OCI-LY3 (cell line): Measurements from ENCODE around the gene PTPN5.

Experiments used
- CTCF ChIP-seq: fragments of 200-600, 300-600 bp; sonication (generic); IDR thresholded peaks from 2 replicates; pipeline ENCODE4 v1.5.1; 2014; ENCODE audit warnings: antibody characterized with exemption, low read length, low read depth
- EZH2phosphoT487 ChIP-seq: fragments of 200-600 bp; shearing (Covaris generic); IDR thresholded peaks from 2 replicates; pipeline ENCODE4 v1.6.1; 2018; ENCODE audit warnings: antibody characterized with exemption, mixed run types, low read depth

DNA sequence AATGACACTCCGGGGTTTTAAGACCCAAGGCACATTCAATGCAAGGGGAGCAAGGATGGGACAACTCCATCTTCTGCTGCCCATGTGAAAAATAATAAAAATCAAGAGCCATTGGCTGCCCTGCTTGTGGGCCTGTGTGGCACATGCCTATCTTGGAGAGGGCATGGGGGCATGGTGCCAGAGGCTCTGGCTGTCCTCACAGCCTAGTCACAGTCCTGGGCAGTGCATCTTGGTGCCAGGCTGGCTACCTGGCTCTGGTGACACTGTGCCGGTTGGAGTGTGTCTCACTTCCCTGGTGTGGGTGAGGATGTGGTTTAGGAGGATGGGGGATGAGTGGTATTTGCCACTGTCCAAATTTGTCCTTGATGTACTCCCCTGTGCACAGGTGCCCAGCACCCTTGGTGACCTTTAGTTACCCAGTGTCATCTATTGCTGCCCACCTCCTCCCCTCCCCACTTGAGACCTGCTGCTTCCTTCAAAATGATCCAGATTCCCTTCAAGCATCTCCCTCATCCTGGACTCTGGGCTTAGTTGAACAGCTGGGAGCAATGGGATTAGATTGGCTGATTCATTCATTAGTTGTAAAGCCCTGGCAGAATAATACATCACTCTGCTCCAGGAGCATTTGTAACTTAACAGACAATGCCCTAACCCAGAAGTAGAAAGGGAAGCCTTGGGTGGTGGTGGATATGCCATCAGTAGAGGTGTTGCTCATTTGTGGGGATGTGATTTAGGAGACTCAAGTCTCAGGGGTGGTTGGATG is 88.4 kb downstream of the PTPN5 start:
- TF ChIP-seq CTCF = no peak
- no peak for TF ChIP-seq EZH2phosphoT487
